ENCODE results near the gene PLEKHO1.
A peak's percentile ranks its signal among the peaks of the same experiment; 100 is the strongest.

Gene PLEKHO1

DNA sequence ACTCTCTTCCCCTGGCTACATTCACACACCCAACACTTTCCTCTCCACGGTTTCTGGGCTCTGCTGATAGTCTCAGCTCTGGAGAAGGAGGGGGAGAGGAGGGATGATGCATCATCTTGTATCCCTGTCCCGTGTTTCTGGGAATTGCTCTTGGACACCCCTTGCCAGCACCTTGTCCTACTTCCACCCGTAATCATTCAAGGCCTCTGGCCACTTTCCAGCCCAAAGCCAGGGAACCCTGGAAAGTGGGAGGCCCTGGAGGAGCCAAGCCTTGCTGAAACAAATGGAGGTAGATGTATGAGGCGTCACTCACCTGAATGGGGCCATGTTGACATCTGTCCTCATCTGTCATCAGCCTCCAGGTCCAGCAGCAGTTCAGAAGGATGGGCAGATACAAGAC, 4.4 kb downstream of the PLEKHO1 start:
- Mint-ChIP-seq H3K4me3 (no peak overlapping the region), H3K27ac (peak overlapping the region; percentile 81 to 90), H3K4me1 (ENCODE audit: low read depth in 2 of 2) (peaks cover 24 to 41% of the 10 kb centered on the region in 2 donors), H3K27me3 (no peaks in the 10 kb centered on the region), H3K36me3 (ENCODE audit: insufficient read depth) (peaks cover 69% of the 10 kb centered on the region), H3K9me3 (no peaks in the 10 kb centered on the region)
- DNase-seq (no peak), ATAC-seq (replicated peaks) (no peak)

DNA sequence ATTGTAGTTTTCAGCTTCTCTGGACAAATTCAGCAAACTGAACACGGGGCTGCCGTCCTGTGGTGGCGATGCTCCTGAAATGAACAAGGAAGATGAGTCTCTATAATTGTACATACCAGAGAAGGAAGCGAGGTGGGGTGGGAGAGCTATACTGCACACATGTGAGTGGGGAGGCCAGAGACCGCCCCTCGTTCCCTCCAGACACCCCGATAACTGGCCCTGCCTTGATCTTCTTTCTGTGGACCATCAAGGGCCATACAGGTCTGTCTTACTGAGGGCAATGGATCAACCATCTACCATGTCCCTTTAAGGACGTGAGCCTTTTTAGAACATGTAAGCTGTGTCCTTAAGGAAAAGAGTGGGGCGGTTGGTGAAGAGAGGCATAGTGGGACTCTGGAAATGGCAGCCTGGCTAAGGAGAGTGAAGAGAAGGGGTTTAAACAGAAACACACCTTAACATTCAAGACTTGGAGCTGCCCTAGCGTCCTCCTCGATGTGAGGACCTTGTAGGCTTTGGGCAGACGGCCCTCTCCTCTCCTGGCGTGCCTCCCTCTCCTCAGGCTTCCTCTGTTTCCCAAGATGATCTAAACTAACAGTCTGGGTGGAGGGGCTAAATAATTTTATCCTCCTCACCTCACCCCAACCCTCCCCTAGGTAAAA, 5.8 kb downstream of the PLEKHO1 start:
- Mint-ChIP-seq H3K27me3 (no peaks in the 10 kb centered on the region), H3K27ac (peak overlapping the region; percentile 22 to 50), H3K4me1 (ENCODE audit: low read depth in 2 of 2) (peaks cover 28 to 47% of the 10 kb centered on the region in 2 donors), H3K36me3 (ENCODE audit: insufficient read depth) (peaks cover 81% of the 10 kb centered on the region), H3K9me3 (no peaks in the 10 kb centered on the region), H3K4me3 (no peak overlapping the region)
- no peak for DNase-seq
- ATAC-seq (replicated peaks): no peak

DNA sequence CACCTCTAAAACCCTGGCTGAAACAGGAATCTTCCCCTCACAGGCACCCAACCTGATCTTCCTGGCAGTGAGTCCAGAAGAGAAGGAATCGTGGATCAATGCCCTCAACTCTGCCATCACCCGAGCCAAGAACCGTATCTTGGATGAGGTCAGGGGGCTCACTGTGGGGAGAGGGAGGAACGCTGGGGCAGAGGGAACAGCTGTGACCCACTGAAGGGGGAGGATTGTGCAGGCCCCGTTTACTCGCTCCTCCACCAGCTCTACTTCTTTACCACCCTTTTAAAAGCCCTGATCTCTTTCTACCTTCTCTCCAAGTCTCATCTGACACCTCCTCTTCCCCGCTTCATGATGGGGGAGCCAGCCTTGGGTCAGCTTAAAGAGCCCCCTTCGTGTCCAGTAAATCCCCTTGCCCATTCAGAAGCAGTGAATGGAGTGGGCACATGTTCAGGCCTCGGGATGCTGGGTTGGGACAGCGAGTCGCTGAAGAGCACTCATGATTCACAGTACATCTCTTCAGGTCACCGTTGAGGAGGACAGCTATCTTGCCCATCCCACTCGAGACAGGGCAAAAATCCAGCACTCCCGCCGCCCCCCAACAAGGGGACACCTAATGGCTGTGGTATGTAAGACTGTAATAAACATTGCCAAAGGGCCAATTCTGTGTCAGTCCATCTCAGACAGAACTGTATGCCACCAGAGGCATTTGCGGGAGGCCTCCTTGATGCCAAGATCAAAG, 7.3 kb downstream of the PLEKHO1 start:
- DNase-seq (no peak), ATAC-seq (replicated peaks) (no peak)
- Mint-ChIP-seq H3K4me3 (no peak overlapping the region), H3K9me3 (no peaks in the 10 kb centered on the region), H3K36me3 (ENCODE audit: insufficient read depth) (peaks cover 69% of the 10 kb centered on the region), H3K27me3 (no peaks in the 10 kb centered on the region), H3K4me1 (ENCODE audit: low read depth in 2 of 2) (peaks cover 28 to 47% of the 10 kb centered on the region in 2 donors), H3K27ac (no peak overlapping the region)

DNA sequence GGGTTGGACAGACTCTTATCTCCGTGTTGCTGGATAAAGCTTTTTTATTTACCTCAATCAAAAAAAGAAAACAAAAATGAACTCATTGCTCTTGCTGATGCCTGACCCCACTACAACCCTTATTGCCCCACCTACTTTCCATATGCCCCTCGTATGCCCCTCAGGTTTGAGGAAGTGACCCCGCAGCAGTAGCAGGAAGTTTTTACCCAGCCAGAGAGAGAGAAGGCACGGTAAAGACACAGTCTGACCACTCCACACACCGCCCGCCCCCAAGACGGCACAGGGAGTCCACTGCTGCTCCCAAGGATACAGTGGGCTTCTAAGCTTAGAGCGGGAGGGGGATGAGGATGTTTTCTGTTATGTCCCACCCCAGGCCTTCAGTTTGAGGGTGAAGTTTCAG, 9.8 kb downstream of the PLEKHO1 start:
- peak; percentile 15 for ATAC-seq (replicated peaks)
- Mint-ChIP-seq H3K27ac (peak overlapping the region; percentile 75 to 82), H3K4me3 (peak overlapping the region; percentile 6 to 9), H3K9me3 (no peaks in the 10 kb centered on the region), H3K4me1 (ENCODE audit: low read depth in 2 of 2) (peaks cover 28 to 32% of the 10 kb centered on the region in 2 donors), H3K27me3 (no peaks in the 10 kb centered on the region), H3K36me3 (ENCODE audit: insufficient read depth) (peaks cover 53% of the 10 kb centered on the region)
- no peak for DNase-seq

DNA sequence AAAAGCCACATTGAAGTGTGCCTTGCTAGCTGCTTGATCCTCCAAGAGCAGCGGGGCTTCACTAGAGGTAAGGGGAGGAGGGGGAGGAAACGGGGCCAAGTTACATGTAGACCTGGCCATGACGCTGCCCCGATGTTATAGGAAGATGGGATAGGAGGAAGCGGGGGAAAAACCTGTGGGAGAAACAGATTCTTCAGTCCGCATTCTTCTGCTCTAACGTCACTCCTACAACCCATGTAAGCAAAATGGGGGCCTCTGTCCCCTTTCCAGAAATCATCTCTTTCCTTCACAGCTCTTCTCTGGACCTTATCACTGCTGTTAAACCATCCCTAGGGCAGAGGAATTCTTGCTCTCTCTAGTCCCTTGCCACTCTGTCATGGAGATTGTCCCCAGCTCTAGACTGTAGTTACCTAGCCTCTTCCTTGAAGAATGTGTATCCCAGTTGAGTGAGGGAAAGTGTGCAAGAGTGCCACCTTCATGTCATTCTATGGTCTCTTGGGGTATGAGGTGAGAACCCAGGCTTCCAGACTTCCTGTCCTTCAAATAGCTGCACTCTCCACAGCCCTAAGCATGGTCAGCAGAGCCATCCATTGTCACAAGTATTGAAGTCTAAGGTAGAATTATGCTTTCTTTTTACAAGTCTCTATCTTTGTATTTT, 11.4 kb downstream of the PLEKHO1 start:
- H3K36me3 Mint-ChIP-seq (ENCODE audit: insufficient read depth): peaks cover 40% of the 10 kb centered on the region
- peaks cover 27 to 28% of the 10 kb centered on the region in 2 donors for H3K4me1 Mint-ChIP-seq (ENCODE audit: low read depth in 2 of 2)
- ATAC-seq (replicated peaks): no peak
- no peak for DNase-seq
- no peaks in the 10 kb centered on the region for H3K9me3 Mint-ChIP-seq
- H3K27me3 Mint-ChIP-seq: no peaks in the 10 kb centered on the region
- H3K27ac Mint-ChIP-seq: peak overlapping the region; percentile 75 to 82
- H3K4me3 Mint-ChIP-seq: no peak overlapping the region

DNA sequence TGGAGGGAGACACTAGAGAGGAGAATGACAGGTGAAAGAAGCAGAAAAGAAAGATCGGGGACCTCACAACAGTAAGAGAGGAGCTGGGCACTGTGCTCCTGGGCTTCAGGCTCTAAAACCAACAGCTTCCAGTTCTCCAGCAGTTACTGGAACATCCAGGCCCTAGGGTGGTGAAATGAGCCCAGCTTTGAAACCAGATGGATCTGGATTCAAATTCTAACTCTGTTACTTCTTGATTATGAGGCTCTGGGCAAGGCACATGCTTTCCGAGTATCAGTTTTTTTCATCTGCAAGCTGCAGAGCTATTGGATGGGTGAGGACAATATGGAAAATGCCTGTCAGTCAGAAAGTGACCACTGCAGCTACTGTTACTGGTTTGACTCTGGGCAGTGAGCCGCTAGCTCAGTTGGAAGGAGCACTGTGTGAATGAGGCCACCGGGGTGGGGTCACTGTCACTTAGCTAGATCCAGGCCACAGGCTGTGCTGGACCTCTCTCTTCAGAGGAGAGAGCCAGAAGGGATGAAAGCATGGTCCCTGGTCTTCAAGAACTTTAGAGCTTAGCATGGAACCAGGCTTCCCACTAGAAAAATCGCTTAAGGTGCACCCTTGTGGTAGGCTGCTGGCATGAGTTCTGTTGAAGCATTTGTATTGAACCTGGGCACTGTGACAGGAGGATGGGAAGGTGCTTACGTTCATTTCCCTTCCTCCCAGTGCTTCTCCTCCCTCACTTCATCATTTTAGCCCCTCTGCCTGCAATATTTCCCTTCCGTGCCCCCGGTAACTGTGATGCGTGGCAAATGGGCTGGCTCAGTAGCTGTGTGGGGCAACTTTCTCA, 12.2 kb downstream of the PLEKHO1 start:
- peaks cover 33% of the 10 kb centered on the region for H3K36me3 Mint-ChIP-seq (ENCODE audit: insufficient read depth)
- ATAC-seq (replicated peaks) (no peak), DNase-seq (no peak)
- H3K27me3 Mint-ChIP-seq: no peaks in the 10 kb centered on the region
- no peak overlapping the region for H3K4me3 Mint-ChIP-seq
- peak overlapping the region; percentile 75 to 82 for H3K27ac Mint-ChIP-seq
- no peaks in the 10 kb centered on the region for H3K9me3 Mint-ChIP-seq
- H3K4me1 Mint-ChIP-seq (ENCODE audit: low read depth in 2 of 2): peaks cover 27 to 28% of the 10 kb centered on the region in 2 donors

DNA sequence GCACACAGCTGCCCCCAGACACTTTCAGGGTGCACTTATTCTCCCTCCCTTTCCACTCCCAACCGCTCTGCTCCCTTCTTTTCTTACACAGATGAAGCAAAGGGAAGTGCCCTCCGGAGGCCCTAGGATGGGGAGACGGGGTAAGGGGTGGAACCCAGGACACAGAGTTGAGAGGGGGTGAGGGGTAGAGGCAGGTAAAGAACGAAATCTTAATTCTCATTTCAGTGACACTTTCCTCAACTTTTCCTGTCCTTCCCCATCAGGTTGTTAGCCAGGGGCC, 12.8 kb downstream of the PLEKHO1 start:
- H3K9me3 Mint-ChIP-seq: no peaks in the 10 kb centered on the region

DNA sequence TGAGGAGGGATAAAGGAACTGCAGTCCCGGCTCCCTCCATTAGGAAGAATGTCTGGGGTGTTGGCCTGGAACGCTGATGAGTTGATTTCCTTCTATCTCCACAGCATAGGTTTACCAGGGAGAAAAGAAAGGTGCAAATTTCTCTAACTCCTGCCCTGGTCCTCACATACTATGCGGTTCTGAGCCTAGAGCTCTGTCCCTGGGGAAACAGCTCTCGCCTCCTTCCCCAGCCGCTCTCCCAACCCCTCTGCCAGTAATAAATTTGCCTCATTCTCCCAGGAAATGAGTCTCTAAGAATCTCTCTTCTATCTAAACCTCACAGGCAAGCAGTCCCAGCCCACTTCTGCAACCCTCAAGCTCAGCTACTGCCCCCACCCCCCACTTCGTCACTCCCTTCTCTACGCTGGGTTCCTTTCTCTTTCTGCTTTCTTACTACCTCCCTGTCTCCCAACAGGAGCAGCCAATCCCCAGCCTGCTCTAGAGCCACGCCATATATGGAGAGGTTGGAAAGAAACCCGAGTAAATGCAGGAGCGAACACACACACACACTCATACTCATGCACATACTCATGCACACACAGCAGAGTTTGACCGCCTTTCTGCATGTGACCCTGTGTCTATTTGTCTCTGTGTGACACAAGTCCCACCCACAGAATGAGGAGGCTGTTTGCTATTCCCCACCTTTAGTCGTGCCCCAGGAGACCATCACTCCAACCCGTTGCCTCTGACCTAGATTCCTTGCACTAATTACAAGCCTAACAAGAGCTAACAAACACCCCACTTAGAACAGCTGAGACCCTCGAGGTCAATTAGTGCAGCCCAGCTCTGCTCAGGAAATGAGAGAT, 13.4 kb downstream of the PLEKHO1 start:
- ATAC-seq (replicated peaks): peak; percentile 30
- Mint-ChIP-seq H3K4me3 (peak overlapping the region in 1 of 2 donors; percentile 24), H3K9me3 (no peaks in the 10 kb centered on the region), H3K27ac (peak overlapping the region in 1 of 2 donors; percentile 3), H3K4me1 (ENCODE audit: low read depth in 2 of 2) (peaks cover 23 to 25% of the 10 kb centered on the region in 2 donors), H3K27me3 (no peaks in the 10 kb centered on the region), H3K36me3 (ENCODE audit: insufficient read depth) (peaks cover 24% of the 10 kb centered on the region)
- DNase-seq: no peak

More for the DNA sequence above, 12.8 kb downstream of the PLEKHO1 start:
- Mint-ChIP-seq H3K27me3 (no peaks in the 10 kb centered on the region), H3K27ac (peak overlapping the region; percentile 3 to 82), H3K36me3 (ENCODE audit: insufficient read depth) (peaks cover 29% of the 10 kb centered on the region), H3K4me1 (ENCODE audit: low read depth in 2 of 2) (peaks cover 27 to 28% of the 10 kb centered on the region in 2 donors), H3K4me3 (no peak overlapping the region)
- DNase-seq: no peak
- no peak for ATAC-seq (replicated peaks)

DNA sequence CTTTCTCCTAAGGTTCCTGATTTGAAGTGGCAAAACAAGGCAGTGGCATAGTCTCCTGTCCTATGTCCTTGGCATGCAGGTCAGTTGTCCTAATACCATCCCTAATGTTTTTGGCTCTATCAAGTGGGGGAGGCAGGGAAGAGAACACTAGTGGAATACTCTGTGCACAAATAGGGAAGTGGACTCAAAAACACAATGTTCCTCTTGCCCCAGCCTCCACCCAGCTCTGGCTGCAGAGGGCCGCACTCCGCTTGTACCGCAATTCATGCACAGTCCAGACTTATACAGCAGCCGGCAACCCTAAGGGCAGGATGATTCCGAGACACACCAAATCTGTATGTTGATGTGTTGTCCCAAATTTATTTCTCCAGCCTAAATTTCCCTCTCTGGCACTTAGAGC, 14.5 kb downstream of the PLEKHO1 start:
- no peaks in the 10 kb centered on the region for H3K27me3 Mint-ChIP-seq
- peaks cover 21 to 24% of the 10 kb centered on the region in 2 donors for H3K4me1 Mint-ChIP-seq (ENCODE audit: low read depth in 2 of 2)
- no peak overlapping the region for H3K27ac Mint-ChIP-seq
- no peak for ATAC-seq (replicated peaks)
- H3K36me3 Mint-ChIP-seq (ENCODE audit: insufficient read depth): peaks cover 14% of the 10 kb centered on the region
- DNase-seq: no peak
- H3K4me3 Mint-ChIP-seq: no peak overlapping the region
- H3K9me3 Mint-ChIP-seq: no peaks in the 10 kb centered on the region

DNA sequence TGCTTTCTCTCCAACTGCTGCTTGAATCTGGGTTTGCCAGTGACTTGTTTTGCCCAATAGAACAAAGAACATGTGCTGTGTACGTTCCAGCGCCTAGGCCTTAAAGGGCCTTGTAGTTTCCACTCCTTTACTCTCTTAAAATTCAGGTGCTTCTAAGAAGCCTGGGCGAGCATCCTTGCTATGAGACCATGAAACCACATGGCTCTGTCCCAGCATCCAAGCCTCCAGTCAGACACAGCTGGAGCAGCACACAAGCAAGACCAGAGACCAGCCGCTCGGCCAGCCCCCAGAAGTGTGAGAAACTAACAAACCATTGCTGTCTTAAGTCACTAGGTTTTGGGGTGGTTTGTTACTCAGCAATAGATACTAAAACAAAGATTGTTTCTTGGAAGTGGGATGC, 15.1 kb downstream of the PLEKHO1 start:
- Mint-ChIP-seq H3K27ac (peak overlapping the region in 1 of 2 donors; percentile 30), H3K4me3 (no peak overlapping the region), H3K27me3 (no peaks in the 10 kb centered on the region), H3K9me3 (no peaks in the 10 kb centered on the region), H3K36me3 (ENCODE audit: insufficient read depth) (peaks cover 9% of the 10 kb centered on the region), H3K4me1 (ENCODE audit: low read depth in 2 of 2) (peaks cover 16 to 22% of the 10 kb centered on the region in 2 donors)
- no peak for DNase-seq
- ATAC-seq (replicated peaks): no peak

DNA sequence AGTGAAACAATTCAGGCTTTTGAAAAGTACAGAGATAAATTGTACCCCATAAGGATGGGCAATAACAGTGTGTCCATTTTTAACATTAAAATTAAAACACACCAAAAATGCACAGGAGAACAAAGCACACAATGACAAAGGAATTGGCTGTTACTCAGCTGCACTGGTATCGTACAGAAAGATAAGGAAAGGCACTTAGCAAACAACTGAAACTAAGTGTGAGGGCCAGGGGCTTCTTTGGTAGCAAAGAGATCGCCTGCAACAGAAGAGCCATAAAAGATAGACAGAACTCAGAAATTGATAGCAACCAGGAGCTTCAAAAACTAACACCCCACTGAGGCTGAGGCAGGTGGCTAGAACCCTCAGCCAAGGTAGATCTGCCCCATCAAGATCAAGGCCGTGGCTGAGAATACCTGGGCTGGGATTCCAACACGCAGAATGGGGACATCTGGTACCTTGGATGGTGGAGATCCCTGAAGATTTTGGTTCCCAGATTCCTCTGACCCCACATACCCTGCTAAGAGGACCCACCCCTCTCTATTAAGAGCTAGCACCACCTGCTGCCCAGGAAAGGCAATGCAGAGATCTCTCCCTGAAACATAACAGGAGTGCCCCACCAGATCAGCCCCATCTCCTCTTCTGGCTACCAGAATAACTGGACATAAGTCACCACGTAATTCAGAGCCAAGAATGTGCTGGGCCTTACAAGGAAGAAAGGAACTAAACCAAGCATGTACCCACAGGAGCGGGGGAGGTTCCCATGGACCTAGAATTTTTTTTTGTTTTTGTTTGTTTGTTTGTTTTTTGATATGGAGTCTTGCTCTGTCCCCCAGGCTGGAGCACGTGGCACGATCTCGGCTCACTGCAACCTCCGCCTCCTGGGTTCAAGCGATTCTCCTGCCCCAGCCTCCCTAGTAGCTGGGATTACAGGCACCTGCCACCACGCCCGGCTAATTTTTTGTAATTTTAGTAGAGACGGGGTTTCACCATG, 16.2 kb downstream of the PLEKHO1 start:
- Mint-ChIP-seq H3K36me3 (ENCODE audit: insufficient read depth) (peaks cover 3% of the 10 kb centered on the region), H3K4me3 (no peak overlapping the region), H3K27ac (no peak overlapping the region), H3K27me3 (no peaks in the 10 kb centered on the region), H3K4me1 (ENCODE audit: low read depth in 2 of 2) (peaks cover 8 to 13% of the 10 kb centered on the region in 2 donors), H3K9me3 (no peaks in the 10 kb centered on the region)
- ATAC-seq (replicated peaks): peak; percentile 42
- DNase-seq: peak; percentile 32 to 35 (median 35)

Measured in effector memory CD8-positive, alpha-beta T cell (primary cell).